Uterus (tissue), 4 donors: ENCODE measurements around the gene JAKMIP2. TPM values are rescaled to one million over a fixed set of nuclear protein-coding genes. Genes with fewer than 3 reads are reported as not detected.

Experiments
- DNase-seq, 2 donors: peaks; one replicate each; pipeline ENCODE4 v3.0.0-alpha.2; 2019 to 2020
- H3K27ac ChIP-seq, 2 donors: fragments of 200-600 bp; sonication (generic); 1 replicate in 1 of 2; 2 replicates in 1 of 2; pipeline ENCODE4 v1.5.1; 2016 to 2018
- H3K27me3 ChIP-seq, 2 donors: fragments of 200-600 bp; sonication (generic); one replicate each; pipeline ENCODE4 v1.5.1; 2018 to 2019; ENCODE audit warnings: control low read depth in 1 of 2
- H3K36me3 ChIP-seq, 2 donors: fragments of 200-600 bp; sonication (generic); one replicate each; pipeline ENCODE4 v1.5.1; 2019; ENCODE audit warnings: control low read depth in 1 of 2
- H3K4me1 ChIP-seq, 2 donors: fragments of 200-600 bp; sonication (generic); one replicate each; pipeline ENCODE4 v1.5.1; 2018 to 2019; ENCODE audit warnings: control low read depth in 1 of 2
- H3K4me3 ChIP-seq, 2 donors: fragments of 200-600 bp; sonication (generic); 1 replicate in 1 of 2; 2 replicates in 1 of 2; pipeline ENCODE4 v1.5.1; 2018 to 2019; ENCODE audit warnings: mild to moderate bottlenecking in 1 of 2
- H3K9me3 ChIP-seq, 2 donors: fragments of 200-600 bp; sonication (generic); one replicate each; pipeline ENCODE4 v1.5.1; 2019; ENCODE audit warnings: control low read depth in 1 of 2
- POLR2A ChIP-seq, 2 donors: fragments of 450-650 bp; IDR thresholded peaks; one replicate each; pipeline ENCODE4 v1.6.1; 2016; ENCODE audit warnings: antibody characterized with exemption in 2 of 2, mild to moderate bottlenecking in 1 of 2, moderate library complexity in 1 of 2
- intact Hi-C: fragments of 100-400 bp; cut with DNase I; formaldehyde crosslinking; loops from one replicate; pipeline ENCODE4 v1.15.1; 2023; ENCODE audit warnings: low total_unique reads
- total RNA-seq, 4 donors: library from RNA; depleted of rRNA in 3 of 4; stranded (reverse); fragments of >200 nt in 3 of 4; gene quantifications; one replicate each; pipeline versions ENCODE4 v1.1.0 to v1.2.4, GENCODE V29; 2014 to 2023
- TF ChIP-seq, protein P1 (sequence below), 4 experiments: fragments of 200-600 bp in 2 of 4; fragments of 450-650 bp in 2 of 4; sonication (generic) in 2 of 4; IDR thresholded peaks; one replicate each; pipeline ENCODE4 v1.5.1; 2016 to 2019; ENCODE audit warnings: antibody characterized with exemption in 4 of 4, mild to moderate bottlenecking in 2 of 4, moderate library complexity in 1 of 4
- donor health status: DM: yes; HTN: yes; CAD: no.

The JAKMIP2 gene
- total RNA-seq, 4 donors from 2014 or later, result 0.29 to 9.3 (median 5.0) TPM

DNA sequence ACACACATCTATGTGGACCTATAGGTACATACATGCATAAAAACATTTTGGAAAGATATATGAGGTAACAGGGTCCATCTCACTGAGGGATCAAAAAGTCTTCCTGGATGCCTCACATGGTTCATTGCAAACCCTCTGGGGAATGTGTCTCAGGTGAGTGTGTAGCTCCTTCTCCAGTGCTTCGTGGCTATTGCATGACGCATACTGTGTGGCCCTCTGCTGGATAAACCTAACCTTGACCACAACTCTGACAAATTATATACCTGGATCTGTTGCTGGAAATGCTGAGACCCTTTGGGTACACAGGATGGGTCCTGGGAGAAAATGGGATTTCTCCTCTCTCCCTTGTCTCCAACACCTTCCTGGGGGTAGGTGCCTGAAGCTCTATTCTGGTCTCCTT, 91.9 kb downstream of the JAKMIP2 start:
- TF ChIP-seq POLR2A (IDR thresholded peaks at IDR 0.05), result no peak
- TF ChIP-seq, protein P1, sequence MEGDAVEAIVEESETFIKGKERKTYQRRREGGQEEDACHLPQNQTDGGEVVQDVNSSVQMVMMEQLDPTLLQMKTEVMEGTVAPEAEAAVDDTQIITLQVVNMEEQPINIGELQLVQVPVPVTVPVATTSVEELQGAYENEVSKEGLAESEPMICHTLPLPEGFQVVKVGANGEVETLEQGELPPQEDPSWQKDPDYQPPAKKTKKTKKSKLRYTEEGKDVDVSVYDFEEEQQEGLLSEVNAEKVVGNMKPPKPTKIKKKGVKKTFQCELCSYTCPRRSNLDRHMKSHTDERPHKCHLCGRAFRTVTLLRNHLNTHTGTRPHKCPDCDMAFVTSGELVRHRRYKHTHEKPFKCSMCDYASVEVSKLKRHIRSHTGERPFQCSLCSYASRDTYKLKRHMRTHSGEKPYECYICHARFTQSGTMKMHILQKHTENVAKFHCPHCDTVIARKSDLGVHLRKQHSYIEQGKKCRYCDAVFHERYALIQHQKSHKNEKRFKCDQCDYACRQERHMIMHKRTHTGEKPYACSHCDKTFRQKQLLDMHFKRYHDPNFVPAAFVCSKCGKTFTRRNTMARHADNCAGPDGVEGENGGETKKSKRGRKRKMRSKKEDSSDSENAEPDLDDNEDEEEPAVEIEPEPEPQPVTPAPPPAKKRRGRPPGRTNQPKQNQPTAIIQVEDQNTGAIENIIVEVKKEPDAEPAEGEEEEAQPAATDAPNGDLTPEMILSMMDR (IDR thresholded peaks at IDR 0.05), result no peak
- Histone ChIP-seq H3K4me3 (no peak overlapping the region), H3K27me3 (no peaks in the 10 kb centered on the region), H3K4me1 (no peaks in the 10 kb centered on the region), H3K27ac (no peak overlapping the region), H3K9me3 (no peaks in the 10 kb centered on the region), H3K36me3 (no peaks in the 10 kb centered on the region)
- intact Hi-C loops, result no loop called here
- no peak for DNase-seq

DNA sequence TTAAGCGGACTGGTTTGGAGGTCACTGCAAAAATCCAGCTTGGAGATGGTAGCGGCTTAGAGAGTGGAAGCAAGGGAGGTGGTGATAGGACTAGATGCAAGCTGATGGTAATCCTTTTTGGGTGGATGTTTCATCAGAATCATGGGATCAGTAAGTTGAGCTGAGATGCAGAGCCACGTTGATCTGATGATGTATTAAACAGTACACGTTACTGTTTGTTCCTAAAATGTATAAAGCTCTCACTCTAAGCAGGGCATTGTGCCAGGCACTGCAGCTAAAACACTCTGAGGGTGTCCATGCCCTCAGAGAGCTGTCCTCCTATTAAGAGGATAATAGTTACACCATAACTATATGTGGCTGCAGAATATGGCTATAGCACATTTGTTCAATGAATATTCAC, 93.1 kb downstream of the JAKMIP2 start:
- Histone ChIP-seq H3K9me3 (no peaks in the 10 kb centered on the region), H3K27me3 (no peaks in the 10 kb centered on the region), H3K36me3 (no peaks in the 10 kb centered on the region), H3K4me3 (no peak overlapping the region), H3K27ac (no peak overlapping the region), H3K4me1 (no peaks in the 10 kb centered on the region)
- DNase-seq, result no peak
- TF ChIP-seq, protein P1 (IDR thresholded peaks at IDR 0.05), result no peak
- no peak for TF ChIP-seq POLR2A (IDR thresholded peaks at IDR 0.05)
- intact Hi-C loops, result no loop called here

DNA sequence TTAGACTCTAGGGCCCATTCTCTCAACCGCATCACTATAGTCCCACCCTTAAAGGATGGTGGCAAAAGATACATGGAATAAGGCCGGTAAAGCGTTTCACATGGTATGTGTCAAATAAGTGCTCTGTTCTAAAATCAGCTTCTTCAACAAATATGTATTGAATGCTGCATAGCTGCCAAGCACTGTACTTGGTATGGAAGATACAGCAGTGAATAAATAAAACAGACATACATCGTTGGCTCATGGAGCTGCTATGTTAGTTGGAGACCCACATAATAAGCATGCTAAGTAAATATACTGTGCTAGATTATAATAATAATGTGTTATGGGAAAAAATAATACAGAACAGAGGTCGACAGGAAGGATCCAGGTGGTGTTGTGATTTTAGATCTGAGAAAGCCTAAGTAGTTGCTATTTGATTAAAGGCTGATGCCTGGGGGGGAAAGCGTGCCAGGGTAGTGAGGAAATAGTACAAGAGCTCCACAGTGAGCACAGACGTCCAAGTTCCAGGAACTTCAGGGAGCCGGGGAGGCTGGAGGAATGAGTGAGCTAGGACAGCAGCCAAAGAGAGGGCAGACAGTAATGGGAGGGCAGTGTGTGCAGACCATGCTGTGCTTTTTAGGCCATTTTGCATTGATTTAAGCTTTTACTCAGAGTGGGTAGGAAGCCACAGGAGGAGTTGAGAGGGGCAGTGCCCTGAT, 93.7 kb downstream of the JAKMIP2 start:
- TF ChIP-seq, protein P1 (IDR thresholded peaks at IDR 0.05), result no peak
- no peak for TF ChIP-seq POLR2A (IDR thresholded peaks at IDR 0.05)
- Histone ChIP-seq H3K27ac (no peak overlapping the region), H3K9me3 (no peaks in the 10 kb centered on the region), H3K36me3 (no peaks in the 10 kb centered on the region), H3K4me3 (no peak overlapping the region), H3K4me1 (no peaks in the 10 kb centered on the region), H3K27me3 (no peaks in the 10 kb centered on the region)
- DNase-seq, result peak; percentile 16 to 21
- intact Hi-C loops, result no loop called here

DNA sequence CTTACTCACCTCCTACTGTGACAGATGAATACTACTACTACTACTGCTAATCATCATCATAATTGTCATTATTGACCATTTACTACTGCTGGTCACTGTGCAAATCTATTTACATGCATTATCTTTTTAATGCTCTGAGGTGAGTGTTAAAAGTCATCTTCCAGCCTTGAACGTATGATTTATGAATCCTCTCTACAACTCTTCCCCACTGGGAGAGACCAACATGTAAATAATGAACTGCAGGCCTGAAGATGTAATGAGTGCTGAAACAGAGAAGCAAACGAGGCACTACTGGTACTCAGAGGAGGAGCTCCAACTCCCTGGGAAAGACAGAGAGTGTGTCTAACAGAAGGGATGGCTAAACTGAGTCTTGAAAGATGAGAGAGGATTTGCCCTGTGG, 95.4 kb downstream of the JAKMIP2 start:
- no peak for DNase-seq
- Histone ChIP-seq H3K36me3 (no peaks in the 10 kb centered on the region), H3K27me3 (no peaks in the 10 kb centered on the region), H3K27ac (no peak overlapping the region), H3K4me1 (no peaks in the 10 kb centered on the region), H3K4me3 (no peak overlapping the region), H3K9me3 (no peaks in the 10 kb centered on the region)
- TF ChIP-seq, protein P1 (IDR thresholded peaks at IDR 0.05), result no peak
- no peak for TF ChIP-seq POLR2A (IDR thresholded peaks at IDR 0.05)
- intact Hi-C loops, result no loop called here

DNA sequence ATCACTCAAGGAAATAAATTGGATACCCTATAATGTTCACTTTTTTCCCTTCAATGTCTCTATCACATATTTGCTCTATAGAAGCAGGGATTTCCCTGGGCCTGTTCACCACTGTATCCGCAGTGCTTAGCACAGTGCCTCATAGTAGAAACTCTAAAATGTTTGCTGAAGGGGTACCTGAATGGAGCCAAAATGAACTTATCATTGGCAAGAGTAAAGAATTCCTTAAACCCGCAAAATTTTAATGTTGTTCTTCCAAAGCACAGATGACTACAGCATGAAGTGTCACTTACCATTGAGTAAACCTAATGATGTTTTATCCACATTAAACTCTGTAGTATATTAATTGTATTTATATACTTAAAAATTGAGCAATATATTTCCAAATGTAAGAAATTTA, 96.1 kb downstream of the JAKMIP2 start:
- Histone ChIP-seq H3K27me3 (no peaks in the 10 kb centered on the region), H3K27ac (no peak overlapping the region), H3K4me3 (no peak overlapping the region), H3K36me3 (no peaks in the 10 kb centered on the region), H3K9me3 (no peaks in the 10 kb centered on the region), H3K4me1 (no peaks in the 10 kb centered on the region)
- intact Hi-C loops, result no loop called here
- no peak for TF ChIP-seq POLR2A (IDR thresholded peaks at IDR 0.05)
- TF ChIP-seq, protein P1 (IDR thresholded peaks at IDR 0.05), result no peak
- no peak for DNase-seq
